ENCODE data around the gene PLXND1.
"Not testable (repeated sequence)": the region's sequence is repeated elsewhere in the genome, so short reads cannot be mapped to it uniquely, and the experiment has no call there.

Gene PLXND1

GRCh38 chr3:129612534-129613366, 6.3 kb upstream of the PLXND1 start:
- DNase-seq: no peak

GRCh38 chr3:129611812-129612533, 5.5 kb upstream of the PLXND1 start:
- DNase-seq: peak; percentile 32

GRCh38 chr3:129611446-129611800, 4.9 kb upstream of the PLXND1 start:
- DNase-seq: no peak

- not testable (repeated sequence) for DNase-seq
These were observed 4.4 kb upstream of the PLXND1 start for GRCh38 chr3:129610794-129611445.

GRCh38 chr3:129610276-129610675, 3.8 kb upstream of the PLXND1 start:
- DNase-seq: no peak

GRCh38 chr3:129609591-129610182, 3.2 kb upstream of the PLXND1 start:
- DNase-seq: no peak

- DNase-seq: no peak
These were observed 2.6 kb upstream of the PLXND1 start for GRCh38 chr3:129608936-129609590.

GRCh38 chr3:129608087-129608935, 1.8 kb upstream of the PLXND1 start:
- no peak for DNase-seq

GRCh38 chr3:129607391-129608068, 1.1 kb upstream of the PLXND1 start:
- DNase-seq: no peak

- no peak for DNase-seq
These were observed 397 bp downstream of the PLXND1 start for GRCh38 chr3:129605922-129606635.

GRCh38 chr3:129605203-129605921, 1.1 kb downstream of the PLXND1 start:
- DNase-seq: no peak

- no peak for DNase-seq
These were observed 1.7 kb downstream of the PLXND1 start for GRCh38 chr3:129604767-129605166.

- no peak for DNase-seq
These were observed 2.3 kb downstream of the PLXND1 start for GRCh38 chr3:129603991-129604749.

GRCh38 chr3:129603561-129603942, 2.9 kb downstream of the PLXND1 start:
- DNase-seq: no peak

- DNase-seq: peak; percentile 55
These were observed 3.5 kb downstream of the PLXND1 start for GRCh38 chr3:129602730-129603560.

GRCh38 chr3:129602309-129602708, 4.2 kb downstream of the PLXND1 start:
- no peak for DNase-seq

- DNase-seq: no peak
These were observed 4.8 kb downstream of the PLXND1 start for GRCh38 chr3:129601713-129602112.

- no peak for DNase-seq
These were observed 6.1 kb downstream of the PLXND1 start for GRCh38 chr3:129600348-129600747.

Measured in amniotic stem cell (primary cell).